ENCODE measurements around the gene STRADB.

The STRADB gene

GRCh38 chr2:201451292-201452057 is at the start of gene STRADB, which contains the start of gene TRAK2 (continued):
- TF ChIP-seq ZNF555 (tag by site-specific recombination; conservative IDR thresholded peaks at IDR 0.05) (no peak), ZNF146 (tag by site-specific recombination; IDR thresholded peaks at IDR 0.05) (no peak), ZNF354C (tag by site-specific recombination; IDR thresholded peaks at IDR 0.05; ENCODE audit: borderline replicate concordance, low read depth) (no peak), MEIS1 (CRISPR knock-in tag; IDR thresholded peaks at IDR 0.05; ENCODE audit: borderline replicate concordance) (no peak), KLF17 (tag by site-specific recombination; IDR thresholded peaks at IDR 0.05) (peak; percentile 58), ZNF366 (tag by site-specific recombination; conservative IDR thresholded peaks at IDR 0.05) (no peak), ZNF600 (tag by site-specific recombination; IDR thresholded peaks at IDR 0.05) (peak; percentile 83), ZNF843 (tag by site-specific recombination; IDR thresholded peaks at IDR 0.05) (peak; percentile 45; the same call in 1 of the 2 replicates), ZNF174 (tag by site-specific recombination; IDR thresholded peaks at IDR 0.05) (no peak), ZNF280D (tag by site-specific recombination; IDR thresholded peaks at IDR 0.05) (no peak), ZNF37A (tag by site-specific recombination; IDR thresholded peaks at IDR 0.05) (no peak), ZFP3 (tag by site-specific recombination; IDR thresholded peaks at IDR 0.05; ENCODE audit: low read depth) (no peak), PRDM1 (tag by site-specific recombination; IDR thresholded peaks at IDR 0.05) (no peak), ZNF239 (tag by site-specific recombination; IDR thresholded peaks at IDR 0.05) (no peak), ZNF391 (tag by site-specific recombination; IDR thresholded peaks at IDR 0.05; ENCODE audit: borderline replicate concordance, low read depth) (no peak), ZSCAN16 (tag by site-specific recombination; IDR thresholded peaks at IDR 0.05) (no peak), ZNF596 (tag by site-specific recombination; IDR thresholded peaks at IDR 0.05) (no peak), ZIC2 (tag by site-specific recombination; IDR thresholded peaks at IDR 0.05) (peak; percentile 13; the same call in 1 of the 2 replicates), ZNF704 (tag by site-specific recombination; IDR thresholded peaks at IDR 0.05) (no peak), ZBTB17 (tag by site-specific recombination; IDR thresholded peaks at IDR 0.05) (peak; percentile 89), ZNF132 (tag by site-specific recombination; IDR thresholded peaks at IDR 0.05; ENCODE audit: borderline replicate concordance) (no peak), ZBTB49 (tag by site-specific recombination; IDR thresholded peaks at IDR 0.05; ENCODE audit: low read depth) (no peak), ZNF610 (tag by site-specific recombination; IDR thresholded peaks at IDR 0.05; ENCODE audit: borderline replicate concordance) (no peak), ZXDB (tag by site-specific recombination; IDR thresholded peaks at IDR 0.05) (peak; percentile 84), ZNF639 (tag by site-specific recombination; IDR thresholded peaks at IDR 0.05) (peak; percentile 93), HIC1 (tag by site-specific recombination; IDR thresholded peaks at IDR 0.05) (peak; percentile 11; the same call in 1 of the 2 replicates), KLF7 (tag by site-specific recombination; IDR thresholded peaks at IDR 0.05; ENCODE audit: borderline replicate concordance) (peak; percentile 93)
